ENCODE results near the gene STK11.

The STK11 gene

GRCh38 chr19:1266129-1266915 is 60.7 kb downstream of the STK11 start:
- DNase-seq (ENCODE audit: low spot score) = peak; percentile 90

GRCh38 chr19:1266916-1267476 is 61.4 kb downstream of the STK11 start:
- peak; percentile 98 for TF ChIP-seq CTCF (IDR thresholded peaks at IDR 0.05)
- peak; percentile 87 for DNase-seq (ENCODE audit: low spot score)
- H3K4me3 ChIP-seq = peak overlapping the region; percentile 73
- peak overlapping the region; percentile 85 to 90 for H3K27ac ChIP-seq

More at GRCh38 chr19:1266129-1266915, 60.7 kb downstream of the STK11 start:
- H3K4me3 ChIP-seq = peak overlapping the region; percentile 73
- H3K27ac ChIP-seq = peak overlapping the region; percentile 85 to 90
- no peak for TF ChIP-seq CTCF (IDR thresholded peaks at IDR 0.05)

- Histone ChIP-seq H3K4me3 (peak overlapping the region; percentile 73), H3K27ac (no peak overlapping the region)
- no peak for TF ChIP-seq CTCF (IDR thresholded peaks at IDR 0.05)
- peak; percentile 85 for DNase-seq (ENCODE audit: low spot score)
These were observed 62.1 kb downstream of the STK11 start for GRCh38 chr19:1267477-1268225.

DNA sequence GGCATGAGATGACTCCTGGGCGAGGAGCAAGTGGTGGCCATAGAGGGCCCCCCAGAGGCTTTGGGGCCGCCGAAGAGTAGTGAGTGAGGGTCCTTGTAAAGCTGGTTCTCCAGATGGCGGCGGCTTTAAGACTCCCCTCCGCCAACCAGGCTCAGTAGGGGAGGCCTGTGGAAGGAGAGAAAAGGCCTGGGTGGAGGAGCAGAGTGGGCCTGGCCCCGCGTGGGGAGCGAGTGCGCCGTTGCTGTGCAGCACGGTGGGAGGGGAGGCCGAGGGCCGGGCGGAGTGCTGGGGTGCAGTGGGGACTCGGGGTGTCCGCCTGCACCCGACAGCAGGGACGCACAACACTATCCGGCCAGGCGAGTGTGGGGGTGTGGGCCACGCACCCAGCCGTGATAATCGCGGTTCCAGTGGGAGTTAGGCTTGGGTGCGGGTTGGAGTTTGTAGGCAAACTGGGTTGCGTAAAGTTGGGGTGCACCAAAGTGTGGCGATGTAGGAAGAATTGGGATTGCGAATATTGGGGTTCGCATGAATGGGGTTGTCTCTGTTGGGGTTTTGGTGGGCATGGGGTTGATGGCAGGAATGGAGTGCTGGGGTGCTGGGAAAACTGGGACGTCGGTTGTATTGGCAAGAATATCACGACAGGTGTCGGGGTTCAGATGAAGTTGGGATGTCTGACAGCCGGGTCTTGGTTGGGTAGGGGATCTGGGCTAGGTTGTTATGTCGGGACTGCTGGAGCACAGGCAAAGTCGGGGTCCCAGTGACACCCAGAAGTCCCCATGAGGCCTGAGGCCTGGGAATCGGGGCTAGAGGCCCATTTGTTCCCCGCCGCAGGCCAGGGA is 62.9 kb downstream of the STK11 start:
- DNase-seq (ENCODE audit: low spot score) = peak; percentile 85
- no peak for TF ChIP-seq CTCF (IDR thresholded peaks at IDR 0.05)
- Histone ChIP-seq H3K4me3 (peak overlapping the region; percentile 92), H3K27ac (peak overlapping the region; percentile 99 to 100)

- Histone ChIP-seq H3K4me3 (peak within 1 kb of the TSS; percentile 92), H3K27ac (peak within 1 kb of the TSS; percentile 99 to 100)
- TF ChIP-seq CTCF (IDR thresholded peaks at IDR 0.05) = no peak
- DNase-seq (ENCODE audit: low spot score) = peak; percentile 100
These were observed 63.5 kb downstream of the STK11 start, which contains the start of gene CIRBP for GRCh38 chr19:1269065-1269477. Gene CIRBP (plus strand): TSS chr19:1269332. CDS start chr19:1270934, 1,602 bp downstream.

- H3K27ac ChIP-seq = peak overlapping the region; percentile 99 to 100
- H3K4me3 ChIP-seq = peak overlapping the region; percentile 92
- no peak for TF ChIP-seq CTCF (IDR thresholded peaks at IDR 0.05)
- DNase-seq (ENCODE audit: low spot score) = peak; percentile 94
These were observed 64.1 kb downstream of the STK11 start for GRCh38 chr19:1269478-1270212.

Data from coronary artery (tissue), 2 donors.